Stromal cell of bone marrow (primary cell): Measurements from ENCODE around the gene BAD.
A peak's percentile ranks its signal among the peaks of the same experiment; 100 is the strongest.
"Not testable (repeated sequence)": the region's sequence is repeated elsewhere in the genome, so short reads cannot be mapped to it uniquely, and the experiment has no call there.

Experiments used
- DNase-seq: peaks from one replicate; pipeline ENCODE4 v3.0.0-alpha.2; 2012; ENCODE audit warnings: low read depth

The BAD gene

GRCh38 chr11:64314805-64315561 lies 30.5 kb upstream of the BAD start:
- DNase-seq: no peak

DNA sequence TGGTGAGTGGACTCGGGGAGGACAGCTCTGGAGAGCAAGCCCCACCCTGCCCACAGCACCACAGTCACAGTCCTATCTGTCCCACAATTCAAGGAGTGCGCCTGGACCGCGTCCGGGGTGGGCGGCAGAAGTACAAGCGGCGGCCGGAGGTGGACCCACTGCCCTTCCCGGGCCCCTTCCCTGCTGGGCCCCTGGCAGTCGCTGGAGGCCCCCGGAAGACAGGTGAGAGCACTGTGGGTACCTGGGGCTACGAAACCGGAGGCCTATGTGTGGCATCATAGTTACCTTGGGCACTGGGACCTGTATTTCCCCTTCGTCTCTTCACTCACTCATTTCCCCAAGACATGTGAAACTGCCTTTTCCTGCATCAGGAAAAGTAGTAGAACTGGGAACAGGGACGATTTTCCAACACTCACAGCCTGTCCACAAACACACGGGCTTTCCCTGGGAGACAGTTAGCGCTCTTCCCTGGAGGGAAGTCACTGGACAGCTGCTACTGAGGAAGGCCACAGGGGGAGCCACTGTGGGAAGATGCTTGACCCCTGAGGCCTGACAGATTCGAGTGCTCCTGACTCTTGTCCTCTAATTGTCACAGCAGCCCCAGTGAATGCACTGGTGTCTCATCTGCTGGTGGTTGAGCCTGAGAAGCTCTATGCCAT lies 29.8 kb upstream of the BAD start:
- DNase-seq: no peak

DNA sequence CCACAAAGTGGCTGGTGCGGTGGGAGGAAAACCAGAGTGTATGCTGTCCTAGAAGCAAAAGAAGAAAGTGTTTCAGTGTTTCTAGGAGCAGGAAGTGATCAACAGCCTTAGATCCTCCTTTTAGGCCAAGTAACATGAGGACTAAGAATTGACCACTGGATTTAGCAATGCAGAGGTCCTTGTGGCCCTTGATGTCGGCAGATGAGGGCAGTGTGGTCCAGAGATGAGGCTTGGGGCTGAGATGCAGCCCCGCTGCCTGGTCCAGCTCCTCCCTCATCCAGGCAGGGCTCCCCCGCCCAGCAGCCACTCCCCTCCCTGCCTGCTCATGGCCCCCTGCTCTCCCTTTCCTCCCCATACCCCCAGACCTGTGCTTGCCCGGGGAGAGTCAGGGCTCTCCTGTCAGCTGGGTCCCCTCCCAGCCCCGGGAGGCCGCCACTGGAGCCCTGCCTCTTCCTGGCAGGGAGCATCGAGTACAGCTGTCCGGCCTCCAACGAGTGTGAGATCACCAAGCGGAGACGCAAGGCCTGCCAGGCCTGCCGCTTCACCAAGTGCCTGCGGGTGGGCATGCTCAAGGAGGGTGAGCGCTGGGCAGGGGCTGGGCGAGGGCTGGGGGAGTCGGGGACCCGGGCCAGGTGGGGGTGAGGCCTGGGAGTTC lies 29.2 kb upstream of the BAD start:
- DNase-seq: no peak

GRCh38 chr11:64312947-64313346 lies 28.5 kb upstream of the BAD start:
- no peak for DNase-seq

GRCh38 chr11:64307795-64308194 lies 23.3 kb upstream of the BAD start:
- not testable (repeated sequence) for DNase-seq

DNA sequence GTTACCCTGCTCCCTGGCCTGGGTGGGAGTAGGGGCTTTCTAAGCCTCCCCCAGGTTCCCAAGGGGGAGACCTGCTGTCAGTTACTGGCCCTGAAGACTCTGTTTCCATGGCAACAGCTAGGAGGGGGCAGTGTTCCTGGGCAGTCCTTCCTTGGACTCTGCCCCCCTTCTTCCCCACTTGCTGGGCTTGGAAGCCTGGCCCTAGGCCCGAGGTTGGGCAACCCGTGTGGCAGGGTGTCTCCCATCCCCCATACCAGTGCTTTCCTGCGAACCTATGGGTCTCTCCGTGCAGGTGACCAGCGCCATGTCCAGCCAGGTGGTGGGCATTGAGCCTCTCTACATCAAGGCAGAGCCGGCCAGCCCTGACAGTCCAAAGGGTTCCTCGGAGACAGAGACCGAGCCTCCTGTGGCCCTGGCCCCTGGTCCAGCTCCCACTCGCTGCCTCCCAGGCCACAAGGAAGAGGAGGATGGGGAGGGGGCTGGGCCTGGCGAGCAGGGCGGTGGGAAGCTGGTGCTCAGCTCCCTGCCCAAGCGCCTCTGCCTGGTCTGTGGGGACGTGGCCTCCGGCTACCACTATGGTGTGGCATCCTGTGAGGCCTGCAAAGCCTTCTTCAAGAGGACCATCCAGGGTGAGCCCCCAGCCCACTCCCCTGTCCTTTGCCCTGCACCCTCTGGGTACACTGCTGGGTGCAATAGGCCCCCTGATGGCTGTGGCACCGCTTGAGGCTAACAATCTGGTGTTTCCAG lies 22.6 kb upstream of the BAD start:
- no peak for DNase-seq

GRCh38 chr11:64306563-64306875 lies 22.1 kb upstream of the BAD start:
- no peak for DNase-seq

GRCh38 chr11:64305691-64306562 lies 21.5 kb upstream of the BAD start:
- no peak for DNase-seq

- peak; percentile 88 for DNase-seq
Measured at GRCh38 chr11:64305075-64305690, 20.7 kb upstream of the BAD start, which contains the start of gene ESRRA. Gene ESRRA, plus strand, starts transcription at chr11:64305524. Its CDS starts 1,656 bp downstream, at chr11:64307180.

- DNase-seq: peak; percentile 74
Measured at GRCh38 chr11:64304316-64305072, 20.0 kb upstream of the BAD start.

- DNase-seq: no peak
Measured at GRCh38 chr11:64304032-64304315, 19.5 kb upstream of the BAD start.

DNA sequence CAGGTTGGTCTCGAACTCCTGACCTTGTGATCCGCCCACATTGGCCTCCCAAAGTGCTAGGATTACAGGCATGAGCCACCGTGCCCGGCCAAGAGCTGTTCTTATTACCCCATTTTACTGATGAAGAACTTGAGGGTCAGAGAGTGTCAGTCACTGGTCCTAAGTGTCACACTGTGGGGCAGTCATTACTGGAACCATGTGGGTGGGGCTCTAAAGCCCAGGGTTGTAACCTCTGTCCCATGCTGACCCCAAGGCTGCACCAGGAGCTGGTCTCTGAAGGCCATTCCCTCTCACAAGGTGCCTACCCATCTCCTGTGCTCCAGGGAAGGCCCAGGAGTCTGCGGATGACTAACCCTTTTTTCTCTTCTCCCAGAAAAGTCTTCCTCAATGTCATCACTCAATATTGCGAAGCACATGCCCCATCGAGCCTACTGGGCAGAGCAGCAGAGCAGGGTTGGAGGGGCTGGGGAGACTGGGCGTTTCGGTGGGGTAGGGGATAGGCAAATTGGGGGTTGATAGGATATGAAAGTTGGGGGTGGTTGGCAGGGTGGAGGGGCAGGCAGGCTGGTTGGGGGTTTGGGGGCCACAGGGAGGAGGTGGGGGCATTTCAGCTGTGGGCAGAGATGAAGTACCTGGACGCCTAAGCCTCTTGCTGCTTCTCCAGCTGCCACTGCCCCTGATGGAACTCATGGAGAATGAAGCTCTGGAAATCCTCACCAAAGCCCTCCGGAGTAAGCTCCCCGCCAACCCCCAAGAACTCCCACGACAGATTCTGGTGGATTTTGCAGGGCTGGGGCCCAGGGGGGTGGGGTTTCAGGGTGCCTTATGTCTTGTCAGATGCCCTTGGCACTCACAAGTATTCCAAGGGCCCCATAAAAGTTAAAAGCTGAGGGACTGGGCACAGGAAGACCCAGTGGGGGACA lies 18.9 kb upstream of the BAD start:
- no peak for DNase-seq

DNA sequence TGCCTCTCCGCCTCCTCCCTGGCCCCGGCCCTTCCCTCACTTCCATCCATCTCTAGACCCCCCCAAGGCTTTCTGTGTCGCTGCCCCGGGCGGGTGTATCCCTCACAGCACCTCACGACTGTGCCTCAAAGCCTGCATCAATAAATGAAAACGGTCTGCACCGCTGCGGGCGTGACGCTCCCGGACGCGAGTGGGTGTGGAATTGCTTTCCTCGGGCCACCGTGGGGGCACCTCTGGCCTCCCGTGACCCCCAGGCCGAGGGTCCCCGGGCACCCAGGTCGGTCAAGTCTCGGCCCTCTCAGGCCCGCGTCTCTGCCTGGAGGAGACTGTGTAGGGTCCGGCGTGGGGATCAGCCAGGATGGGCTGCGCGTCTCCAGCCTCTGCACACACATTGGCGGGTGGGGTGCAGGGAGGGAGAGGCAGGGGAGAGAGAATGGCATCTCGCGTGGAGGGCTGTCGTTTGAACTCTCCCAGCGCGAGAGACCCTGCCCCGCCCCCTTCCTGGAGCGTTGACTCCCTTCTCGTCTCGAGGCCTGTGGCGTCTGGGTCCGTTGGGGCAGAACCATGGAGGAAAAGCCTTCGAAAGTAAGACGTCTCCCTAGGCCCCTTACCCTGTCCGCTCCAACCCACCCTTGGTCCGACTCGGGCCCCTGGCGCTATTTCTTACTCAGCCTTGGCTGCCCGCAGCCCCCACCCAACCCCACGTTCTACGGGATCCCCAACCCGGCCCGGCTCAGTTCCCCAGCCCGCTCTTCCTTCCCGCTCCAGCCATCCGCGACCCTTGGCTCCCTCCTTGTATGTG lies 15.6 kb upstream of the BAD start, which contains the start of gene CATSPERZ:
CATSPERZ (plus strand) TSS at position 512 of the 802 bp plus-strand sequence; CDS start at position 565, 53 bp downstream.
- no peak for DNase-seq

DNA sequence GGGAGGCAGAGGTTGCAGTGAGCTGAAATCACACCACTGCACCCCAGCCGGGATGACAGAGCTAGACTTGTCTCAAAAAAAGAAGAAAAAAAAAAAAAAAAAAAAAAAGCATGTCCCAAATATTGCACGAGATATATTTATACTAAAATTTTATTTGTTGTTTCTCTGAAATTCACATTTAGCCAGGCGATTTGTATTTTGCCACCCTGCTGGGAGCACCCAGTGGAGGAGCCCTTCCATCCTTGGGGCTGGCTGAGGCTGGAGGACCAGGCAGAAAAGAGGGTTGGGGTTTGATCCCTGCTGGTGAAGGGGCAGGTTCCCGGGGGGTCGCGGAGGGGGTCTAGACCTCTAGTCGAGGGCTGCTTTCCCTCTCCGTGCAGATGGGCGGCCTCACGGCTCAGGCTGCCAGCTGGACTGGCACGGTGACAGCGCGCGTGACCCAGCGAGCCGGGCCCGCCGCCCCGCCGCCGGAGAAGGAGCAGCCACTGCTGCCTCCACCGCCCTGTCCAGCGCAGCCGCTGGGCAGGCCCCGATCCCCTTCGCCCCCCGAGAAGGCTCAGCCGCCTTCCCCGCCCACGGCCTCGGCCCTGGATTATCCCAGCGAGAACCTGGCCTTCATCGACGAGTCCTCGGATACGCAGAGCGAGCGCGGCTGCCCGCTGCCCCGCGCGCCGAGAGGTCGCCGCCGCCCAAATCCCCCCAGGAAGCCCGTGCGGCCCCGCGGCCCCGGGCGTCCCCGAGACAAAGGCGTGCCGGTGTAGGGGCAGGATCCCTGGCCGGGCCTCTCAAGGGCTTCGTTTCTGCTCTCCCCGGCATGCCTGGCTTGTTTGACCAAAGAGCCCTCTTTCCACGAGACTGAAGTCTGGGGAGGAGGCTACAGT lies 14.7 kb upstream of the BAD start:
- no peak for DNase-seq

GRCh38 chr11:64297699-64298358 lies 13.4 kb upstream of the BAD start:
- DNase-seq: no peak

DNA sequence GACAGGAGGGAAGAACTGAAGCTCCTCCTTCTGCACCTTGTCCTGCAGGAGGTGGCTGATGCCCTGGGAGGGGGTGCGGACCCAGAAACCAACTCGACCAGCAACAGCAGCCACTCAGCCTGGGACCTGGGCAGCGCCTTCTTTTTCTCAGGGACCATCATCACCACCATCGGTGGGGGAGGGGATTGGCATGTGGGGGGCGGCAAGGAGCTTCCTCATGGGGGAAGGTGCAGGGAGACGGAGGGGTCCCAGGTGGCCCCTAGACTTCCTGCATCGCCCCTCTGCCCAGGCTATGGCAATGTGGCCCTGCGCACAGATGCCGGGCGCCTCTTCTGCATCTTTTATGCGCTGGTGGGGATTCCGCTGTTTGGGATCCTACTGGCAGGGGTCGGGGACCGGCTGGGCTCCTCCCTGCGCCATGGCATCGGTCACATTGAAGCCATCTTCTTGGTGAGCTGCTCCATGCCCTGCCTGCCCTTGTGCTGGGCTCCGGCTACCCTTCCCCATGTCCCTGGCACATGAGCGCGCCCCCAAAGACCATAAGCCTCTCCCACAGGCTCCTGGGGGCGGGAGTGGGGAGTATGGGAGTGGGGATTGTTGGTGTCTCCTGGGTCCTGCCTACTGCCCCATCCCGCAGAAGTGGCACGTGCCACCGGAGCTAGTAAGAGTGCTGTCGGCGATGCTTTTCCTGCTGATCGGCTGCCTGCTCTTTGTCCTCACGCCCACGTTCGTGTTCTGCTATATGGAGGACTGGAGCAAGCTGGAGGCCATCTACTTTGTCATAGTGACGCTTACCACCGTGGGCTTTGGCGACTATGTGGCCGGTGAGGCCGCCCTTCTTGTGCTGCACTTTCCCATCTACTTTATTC lies 12.6 kb upstream of the BAD start:
- DNase-seq: no peak
